PFSK-1 (cell line): ENCODE results near the gene PTPRN2.

ENCODE experiments used
- POLR2AphosphoS5 ChIP-seq: IDR thresholded peaks from 2 replicates; pipeline ENCODE4 v1.6.1; 2012; ENCODE audit warnings: low read depth, mild to moderate bottlenecking, control low read depth, low read length, moderate library complexity
- REST ChIP-seq, 2 experiments: IDR thresholded peaks; 2 replicates each; pipeline versions ENCODE4 v1.6.1 to v1.8.0; 2011 to 2012; ENCODE audit warnings: low read depth in 2 of 2, low read length in 2 of 2, control low read depth in 1 of 2, inconsistent platforms in 1 of 2, mild to moderate bottlenecking in 1 of 2, moderate library complexity in 1 of 2; ENCODE audit not compliant: insufficient read depth in 1 of 2
- SIN3A ChIP-seq: IDR thresholded peaks from 2 replicates; pipeline ENCODE4 v1.6.1; 2012; ENCODE audit warnings: mild to moderate bottlenecking, low read length, moderate library complexity, borderline replicate concordance; ENCODE audit not compliant: insufficient read depth

- TF ChIP-seq SIN3A (no peak), REST (IDR thresholded peaks at IDR 0.05; ENCODE audit: insufficient read depth in 1 of 2, low read depth in 2 of 2, low read length in 2 of 2) (no peak), POLR2AphosphoS5 (no peak)
Observed at GRCh38 chr7:158135931-158136330, 451.7 kb downstream of the PTPRN2 start.
